Measurements from ENCODE around the gene RNU1-1. TPM values are rescaled to one million over a fixed set of nuclear protein-coding genes. Genes with fewer than 3 reads are reported as not detected.
A peak's percentile ranks its signal among the peaks of the same experiment; 100 is the strongest.
"Not testable (repeated sequence)": the region's sequence is repeated elsewhere in the genome, so short reads cannot be mapped to it uniquely, and the experiment has no call there.

The RNU1-1 gene
- total and polyA plus RNA-seq, 9 donors, result 2,384 TPM; not detected in 8

DNA sequence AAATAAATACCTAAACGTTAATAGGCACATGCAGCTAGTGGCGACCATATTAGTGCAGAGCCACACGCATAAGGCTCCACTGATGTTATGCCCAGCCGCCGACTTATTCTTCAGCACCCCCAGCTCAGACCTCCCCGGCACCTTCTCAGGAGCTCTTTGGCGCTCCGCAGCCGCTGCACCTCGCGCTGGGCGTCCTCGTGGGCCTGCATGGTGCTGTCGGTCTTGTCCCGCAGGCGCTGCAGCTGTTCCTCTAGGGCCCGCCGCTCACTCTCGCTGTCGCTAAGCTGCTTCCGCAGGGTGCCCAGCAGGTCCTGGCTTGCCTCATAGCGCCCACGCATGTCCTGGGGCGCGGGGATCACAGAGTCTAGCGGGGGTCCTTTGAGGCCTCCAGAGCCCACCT lies 30.9 kb downstream of the RNU1-1 start:
- not testable (repeated sequence) for DNase-seq; H3K4me1 ChIP-seq (ENCODE audit: control insufficient read depth, insufficient read depth, low read length); H3K27ac ChIP-seq (ENCODE audit: low read length); H3K27me3 ChIP-seq (ENCODE audit: control insufficient read depth, insufficient read depth, low read length); H3K4me3 ChIP-seq (ENCODE audit: low read length); H3K9me3 ChIP-seq (replicated peaks; ENCODE audit: control insufficient read depth, low read depth, low read length)
- H3K36me3 ChIP-seq (ENCODE audit: control insufficient read depth, insufficient read depth, low read length), result peaks cover 76% of the 10 kb centered on the region
- 98% methylated on average over 21 of the region's 26 CpGs for WGBS (ENCODE audit: insufficient coverage)

DNA sequence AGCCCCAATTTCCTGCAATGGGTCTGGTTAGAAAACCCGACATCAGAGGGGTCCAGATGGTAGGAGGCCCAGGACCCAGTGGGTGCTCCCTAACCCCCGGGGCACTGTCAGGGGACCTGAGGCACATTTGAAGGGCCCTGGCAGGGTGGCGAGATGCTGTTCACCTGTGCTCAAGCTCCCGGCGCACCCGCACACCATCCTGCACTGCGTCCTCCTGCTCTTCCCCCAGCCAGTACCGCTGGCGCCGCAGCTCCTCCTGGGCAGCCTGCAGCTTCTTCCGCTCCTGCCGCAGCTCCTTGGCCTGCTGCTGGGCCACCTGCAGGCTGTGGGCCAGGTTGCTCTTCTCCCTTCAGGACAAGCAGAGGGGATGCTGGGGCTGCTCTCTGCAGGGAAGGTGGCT lies 36.0 kb downstream of the RNU1-1 start:
- peaks cover 5% of the 10 kb centered on the region for H3K4me1 ChIP-seq (ENCODE audit: control insufficient read depth, insufficient read depth, low read length)
- no peaks in the 10 kb centered on the region for H3K27me3 ChIP-seq (ENCODE audit: control insufficient read depth, insufficient read depth, low read length)
- no peak overlapping the region for H3K4me3 ChIP-seq (ENCODE audit: low read length)
- no peak for DNase-seq
- H3K9me3 ChIP-seq (replicated peaks; ENCODE audit: control insufficient read depth, low read depth, low read length), result no peaks in the 10 kb centered on the region
- H3K27ac ChIP-seq (ENCODE audit: low read length), result no peak overlapping the region
- 92% methylated on average over 12 of the region's 12 CpGs for WGBS (ENCODE audit: insufficient coverage)
- peaks cover 76% of the 10 kb centered on the region for H3K36me3 ChIP-seq (ENCODE audit: control insufficient read depth, insufficient read depth, low read length)

DNA sequence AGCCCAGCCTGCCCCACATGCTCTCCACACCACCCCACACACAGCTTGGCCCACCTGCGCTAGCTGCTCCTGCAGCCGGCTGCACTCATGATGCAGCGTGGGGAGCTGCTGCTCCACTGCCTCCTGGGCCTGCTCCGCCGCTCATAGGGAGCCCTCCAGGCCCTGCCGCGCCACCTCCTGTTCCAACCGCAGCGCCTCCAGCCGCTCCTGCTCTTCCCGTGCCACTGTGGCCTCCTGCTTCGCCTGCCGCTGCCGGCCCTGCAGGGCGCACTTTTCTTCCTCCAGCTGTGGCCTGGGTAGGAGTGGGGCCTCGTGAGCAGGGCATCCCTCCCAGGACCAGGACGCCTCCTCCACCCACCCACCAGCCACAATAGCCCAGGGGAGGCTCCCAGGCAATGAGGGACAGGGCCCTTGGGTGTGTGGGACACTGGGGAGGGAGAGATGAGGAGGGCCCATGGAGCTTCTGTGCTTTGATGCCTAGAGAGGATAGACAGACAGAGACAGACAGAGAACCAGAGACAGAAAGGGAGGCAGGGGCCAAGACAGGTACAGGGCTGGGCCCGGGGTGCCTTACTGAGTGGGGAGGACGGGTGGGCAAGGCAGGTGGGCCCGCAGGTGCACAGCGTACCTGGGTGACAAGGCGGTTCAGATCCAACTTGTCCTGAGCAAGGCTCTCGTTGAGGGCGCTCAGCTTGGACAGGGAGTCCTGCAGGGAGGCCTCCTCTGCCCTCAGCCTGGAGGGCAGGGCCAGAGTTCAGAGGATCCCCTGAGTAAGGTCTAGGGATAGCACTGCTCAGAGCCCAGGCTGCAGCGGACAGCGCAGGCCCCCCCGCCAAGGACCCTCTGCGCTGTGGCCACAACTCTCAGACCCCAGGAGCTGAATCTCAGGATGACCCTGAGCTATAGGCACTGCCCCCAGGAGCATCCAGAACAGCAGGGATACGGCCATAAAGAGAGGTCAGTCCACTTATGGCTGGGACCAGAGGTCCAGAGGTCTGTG lies 38.0 kb downstream of the RNU1-1 start:
- WGBS (ENCODE audit: insufficient coverage), result 92% methylated on average over 16 of the region's 29 CpGs

DNA sequence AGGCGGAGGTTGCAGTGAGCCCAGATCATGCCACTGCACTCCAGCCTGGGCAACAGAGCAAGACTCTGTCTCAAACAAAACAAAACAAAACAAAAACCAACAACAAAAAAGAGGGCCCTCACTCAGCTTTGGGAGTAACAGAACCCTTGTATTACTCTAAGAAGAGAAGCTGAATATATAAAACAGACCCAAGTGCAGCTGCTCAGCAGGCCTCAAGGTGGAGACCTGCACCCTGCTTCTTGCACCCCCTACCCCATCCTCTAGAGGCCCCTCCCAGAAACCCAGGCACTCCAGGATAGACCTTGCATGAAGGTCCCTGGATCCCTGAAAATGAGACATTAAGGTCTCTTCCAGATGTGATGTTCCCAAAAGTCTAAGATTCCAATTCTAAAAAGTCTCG lies 39.2 kb downstream of the RNU1-1 start:
- H3K27me3 ChIP-seq (ENCODE audit: control insufficient read depth, insufficient read depth, low read length); DNase-seq; H3K9me3 ChIP-seq (replicated peaks; ENCODE audit: control insufficient read depth, low read depth, low read length); H3K27ac ChIP-seq (ENCODE audit: low read length); H3K4me1 ChIP-seq (ENCODE audit: control insufficient read depth, insufficient read depth, low read length); H3K4me3 ChIP-seq (ENCODE audit: low read length): not testable (repeated sequence)
- peaks cover 51% of the 10 kb centered on the region for H3K36me3 ChIP-seq (ENCODE audit: control insufficient read depth, insufficient read depth, low read length)
- WGBS (ENCODE audit: insufficient coverage), result no CpG with 5 or more reads among the region's 2 CpGs

More for the DNA sequence above, 38.0 kb downstream of the RNU1-1 start:
- not testable (repeated sequence) for DNase-seq; H3K4me1 ChIP-seq (ENCODE audit: control insufficient read depth, insufficient read depth, low read length); H3K4me3 ChIP-seq (ENCODE audit: low read length); H3K27ac ChIP-seq (ENCODE audit: low read length); H3K9me3 ChIP-seq (replicated peaks; ENCODE audit: control insufficient read depth, low read depth, low read length); H3K27me3 ChIP-seq (ENCODE audit: control insufficient read depth, insufficient read depth, low read length)
- peaks cover 62% of the 10 kb centered on the region for H3K36me3 ChIP-seq (ENCODE audit: control insufficient read depth, insufficient read depth, low read length)

DNA sequence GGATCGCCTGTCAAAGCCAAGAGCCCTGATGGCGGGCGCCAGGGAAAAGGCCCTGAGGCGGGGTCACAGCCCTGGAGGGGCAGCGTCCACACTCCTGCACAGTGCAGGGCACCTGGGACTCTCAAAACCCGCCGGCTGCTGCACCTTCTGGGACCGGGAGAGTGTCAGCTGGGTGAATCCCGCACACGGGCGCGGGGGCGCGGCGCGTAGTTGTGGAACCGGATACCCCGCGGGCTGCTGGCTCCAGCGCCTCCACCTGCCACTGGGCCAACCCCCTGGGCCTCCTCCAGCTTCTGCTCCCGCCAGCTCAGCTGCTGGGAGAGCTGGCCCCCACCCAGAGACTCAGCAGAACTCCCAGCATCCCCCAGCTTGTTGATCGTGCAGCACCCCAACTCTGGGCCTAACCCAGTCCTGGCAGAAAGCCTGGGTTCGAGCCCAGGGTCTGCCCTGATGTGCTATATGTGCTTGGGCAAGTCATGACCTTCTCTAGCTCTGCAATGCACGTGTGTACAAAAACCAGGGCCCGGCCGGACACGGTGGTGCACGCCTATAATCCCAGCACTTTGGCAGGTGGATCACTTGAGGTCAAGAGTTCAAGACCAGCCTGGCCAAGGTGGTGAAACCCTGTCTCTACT lies 39.8 kb downstream of the RNU1-1 start:
- H3K9me3 ChIP-seq (replicated peaks; ENCODE audit: control insufficient read depth, low read depth, low read length), result no peaks in the 10 kb centered on the region
- H3K4me3 ChIP-seq (ENCODE audit: low read length), result no peak overlapping the region
- peaks cover 47% of the 10 kb centered on the region for H3K36me3 ChIP-seq (ENCODE audit: control insufficient read depth, insufficient read depth, low read length)
- WGBS (ENCODE audit: insufficient coverage), result 89% methylated on average over 27 of the region's 28 CpGs
- no peaks in the 10 kb centered on the region for H3K27me3 ChIP-seq (ENCODE audit: control insufficient read depth, insufficient read depth, low read length)
- H3K27ac ChIP-seq (ENCODE audit: low read length), result peak overlapping the region; percentile 60
- peaks cover 5% of the 10 kb centered on the region for H3K4me1 ChIP-seq (ENCODE audit: control insufficient read depth, insufficient read depth, low read length)
- DNase-seq, result peak; percentile 42

DNA sequence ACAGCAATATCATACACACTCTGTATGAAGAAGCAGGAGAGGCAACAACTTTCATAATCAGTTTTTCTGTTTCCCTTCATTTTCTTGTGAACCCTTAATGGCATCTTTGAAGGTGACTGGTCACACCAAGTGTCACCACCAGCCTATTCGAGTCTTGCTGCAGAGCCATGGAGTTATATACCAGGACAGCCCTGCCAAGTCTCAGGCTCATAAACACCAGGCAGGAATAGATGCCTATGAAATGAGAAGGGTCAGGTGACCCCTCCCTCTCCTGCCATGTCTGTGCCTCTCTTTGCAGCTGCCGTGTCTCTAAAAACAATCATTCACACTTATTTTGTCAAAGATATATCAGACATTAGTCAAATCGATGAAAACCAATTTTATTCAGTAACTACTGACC lies 45.5 kb downstream of the RNU1-1 start:
- peak; percentile 22 for DNase-seq
- peaks cover 10% of the 10 kb centered on the region for H3K36me3 ChIP-seq (ENCODE audit: control insufficient read depth, insufficient read depth, low read length)
- no peaks in the 10 kb centered on the region for H3K9me3 ChIP-seq (replicated peaks; ENCODE audit: control insufficient read depth, low read depth, low read length)
- peaks cover 5% of the 10 kb centered on the region for H3K4me1 ChIP-seq (ENCODE audit: control insufficient read depth, insufficient read depth, low read length)
- H3K27me3 ChIP-seq (ENCODE audit: control insufficient read depth, insufficient read depth, low read length), result no peaks in the 10 kb centered on the region
- H3K4me3 ChIP-seq (ENCODE audit: low read length), result no peak overlapping the region
- WGBS (ENCODE audit: insufficient coverage), result no CpG with 5 or more reads among the region's 3 CpGs
- no peak overlapping the region for H3K27ac ChIP-seq (ENCODE audit: low read length)

DNA sequence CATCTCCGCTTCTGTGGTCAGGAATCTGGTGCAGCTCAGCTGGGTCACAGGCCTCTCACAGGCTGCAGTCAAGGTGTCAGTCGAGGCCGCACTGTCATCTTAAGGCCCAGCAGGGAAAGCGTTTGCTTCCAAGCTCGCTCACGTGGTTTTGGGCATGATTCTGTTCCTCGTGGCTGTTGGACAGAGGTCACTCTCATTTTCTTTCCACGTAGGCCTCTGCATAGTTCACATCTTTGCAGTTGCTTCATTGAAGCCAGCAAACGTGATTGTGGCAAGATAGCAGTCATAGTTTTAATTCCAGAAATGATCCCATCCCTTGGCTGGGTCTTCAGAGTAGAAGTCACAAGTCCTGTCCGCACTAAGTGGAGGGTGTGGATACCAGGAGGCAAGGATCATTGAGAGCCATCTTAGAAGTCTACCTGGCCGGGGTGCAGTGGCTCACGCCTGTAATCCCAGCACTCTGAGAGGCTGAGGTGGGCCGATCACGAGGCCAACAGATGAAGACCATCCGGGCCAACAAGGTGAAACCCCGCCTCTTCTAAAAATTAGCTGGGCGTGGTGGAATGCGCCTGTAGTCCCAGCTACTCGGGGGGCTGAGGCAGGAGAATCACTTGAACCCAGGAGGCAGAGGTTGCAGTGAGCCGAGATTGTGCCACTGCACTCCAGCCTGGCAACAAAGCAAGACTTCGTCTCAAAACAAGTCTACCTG lies 49.0 kb downstream of the RNU1-1 start:
- 92% methylated on average over 20 of the region's 21 CpGs for WGBS (ENCODE audit: insufficient coverage)
- Histone ChIP-seq H3K4me3 (ENCODE audit: low read length) (no peak overlapping the region), H3K36me3 (ENCODE audit: control insufficient read depth, insufficient read depth, low read length) (peaks cover 27% of the 10 kb centered on the region), H3K9me3 (replicated peaks; ENCODE audit: control insufficient read depth, low read depth, low read length) (no peaks in the 10 kb centered on the region), H3K4me1 (ENCODE audit: control insufficient read depth, insufficient read depth, low read length) (peaks cover 5% of the 10 kb centered on the region), H3K27ac (ENCODE audit: low read length) (no peak overlapping the region), H3K27me3 (ENCODE audit: control insufficient read depth, insufficient read depth, low read length) (no peaks in the 10 kb centered on the region)
- DNase-seq, result peak; percentile 39

Other genes starting within 250 kb of the RNU1-1 start
- 14.8 TPM for gene FBXO42, start 161.8 kb downstream of the RNU1-1 start, total RNA-seq
- gene FBXO42, start 161.8 kb downstream of the RNU1-1 start, polyA plus RNA-seq (ENCODE audit: insufficient read depth in 1 of 8, insufficient read length in 8 of 8, low replicate concordance in 1 of 8), result 10 to 100 TPM; 15.0 to 21.0 (median 16.6) TPM
- gene SZRD1, start 147.0 kb downstream of the RNU1-1 start, total RNA-seq, result 52.8 TPM
- gene SZRD1, start 147.0 kb downstream of the RNU1-1 start, polyA plus RNA-seq (ENCODE audit: insufficient read depth in 1 of 8, insufficient read length in 8 of 8, low replicate concordance in 1 of 8), result 100 to 1,000 TPM in 1 of 8 donors, 10 to 100 TPM in 7; 74.1 to 102 (median 92.4) TPM
- gene SPATA21, start 76.9 kb downstream of the RNU1-1 start, total RNA-seq, result 0.04 TPM
- gene SPATA21, start 76.9 kb downstream of the RNU1-1 start, polyA plus RNA-seq (ENCODE audit: insufficient read depth in 1 of 8, insufficient read length in 8 of 8, low replicate concordance in 1 of 8), result under 1 TPM in 6 of 8 donors, not detected in 2; 0.10 to 0.24 (median 0.13) TPM
- 43.9 TPM for gene NECAP2, start 73.6 kb downstream of the RNU1-1 start, total RNA-seq
- gene NECAP2, start 73.6 kb downstream of the RNU1-1 start, polyA plus RNA-seq (ENCODE audit: insufficient read depth in 1 of 8, insufficient read length in 8 of 8, low replicate concordance in 1 of 8), result 10 to 100 TPM; 33.7 to 45.5 (median 38.3) TPM
- gene NBPF1, start 99.3 kb upstream of the RNU1-1 start, total RNA-seq, result 104 TPM
- gene NBPF1, start 99.3 kb upstream of the RNU1-1 start, polyA plus RNA-seq (ENCODE audit: insufficient read depth in 1 of 8, insufficient read length in 8 of 8, low replicate concordance in 1 of 8), result 100 to 1,000 TPM in 7 of 8 donors, 10 to 100 TPM in 1; 72.6 to 148 (median 115) TPM
- gene RNU1-3, start 152.7 kb upstream of the RNU1-1 start, total RNA-seq, result 2,384 TPM
- gene RNU1-3, start 152.7 kb upstream of the RNU1-1 start, polyA plus RNA-seq (ENCODE audit: insufficient read depth in 1 of 8, insufficient read length in 8 of 8, low replicate concordance in 1 of 8), result not detected
- 2,384 TPM for gene RNU1-4, start 226.2 kb upstream of the RNU1-1 start, total RNA-seq
- not detected for gene RNU1-4, start 226.2 kb upstream of the RNU1-1 start, polyA plus RNA-seq (ENCODE audit: insufficient read depth in 1 of 8, insufficient read length in 8 of 8, low replicate concordance in 1 of 8)